ENCODE measurements around the gene INPP5A.
"Not testable (repeated sequence)": the region's sequence is repeated elsewhere in the genome, so short reads cannot be mapped to it uniquely, and the experiment has no call there.

Gene INPP5A

GRCh38 chr10:132679640-132680039, 142.1 kb downstream of the INPP5A start (continued):
- TF ChIP-seq TOX (CRISPR knock-in tag; IDR thresholded peaks at IDR 0.05; ENCODE audit: borderline replicate concordance) (no peak), ZNF8 (CRISPR knock-in tag; IDR thresholded peaks at IDR 0.05) (no peak), ZNF70 (CRISPR knock-in tag; IDR thresholded peaks at IDR 0.05) (no peak), TCF4 (CRISPR knock-in tag; IDR thresholded peaks at IDR 0.05; ENCODE audit: borderline replicate concordance) (no peak), ESRRG (CRISPR knock-in tag; IDR thresholded peaks at IDR 0.05) (no peak), RARB (CRISPR knock-in tag; IDR thresholded peaks at IDR 0.05) (no peak), SNAI2 (CRISPR knock-in tag; IDR thresholded peaks at IDR 0.05) (no peak), ISL1 (CRISPR knock-in tag; IDR thresholded peaks at IDR 0.05) (no peak), POU6F1 (CRISPR knock-in tag; IDR thresholded peaks at IDR 0.05; ENCODE audit: borderline replicate concordance, low read depth) (no peak)

GRCh38 chr10:132680741-132681140, 143.2 kb downstream of the INPP5A start:
- not testable (repeated sequence) for ATAC-seq

GRCh38 chr10:132681858-132682755, 144.5 kb downstream of the INPP5A start:
- no peak for TF ChIP-seq CSRNP3 (CRISPR knock-in tag; IDR thresholded peaks at IDR 0.05)
- TF ChIP-seq POU6F1 (CRISPR knock-in tag; IDR thresholded peaks at IDR 0.05; ENCODE audit: borderline replicate concordance, low read depth): no peak
- TF ChIP-seq ARNTL (CRISPR knock-in tag; IDR thresholded peaks at IDR 0.05; ENCODE audit: borderline replicate concordance, low read depth): no peak
- TF ChIP-seq ZNF70 (CRISPR knock-in tag; IDR thresholded peaks at IDR 0.05): no peak
- TF ChIP-seq ZNF565 (CRISPR knock-in tag; conservative IDR thresholded peaks at IDR 0.05; ENCODE audit: low read depth): no peak
- no peak for TF ChIP-seq ZNF8 (CRISPR knock-in tag; IDR thresholded peaks at IDR 0.05)
- TF ChIP-seq ZC3H10 (CRISPR knock-in tag; IDR thresholded peaks at IDR 0.05): no peak

GRCh38 chr10:132684164-132684891, 146.7 kb downstream of the INPP5A start:
- no peak for ATAC-seq
- no peak for TF ChIP-seq RARB (CRISPR knock-in tag; IDR thresholded peaks at IDR 0.05)
- no peak for TF ChIP-seq TOX (CRISPR knock-in tag; IDR thresholded peaks at IDR 0.05; ENCODE audit: borderline replicate concordance)
- TF ChIP-seq ZFP30 (CRISPR knock-in tag; IDR thresholded peaks at IDR 0.05): no peak
- no peak for TF ChIP-seq ZNF565 (CRISPR knock-in tag; conservative IDR thresholded peaks at IDR 0.05; ENCODE audit: low read depth)
- no peak for TF ChIP-seq CREB5 (CRISPR knock-in tag; IDR thresholded peaks at IDR 0.05; ENCODE audit: low read depth)
- no peak for TF ChIP-seq POU6F1 (CRISPR knock-in tag; IDR thresholded peaks at IDR 0.05; ENCODE audit: borderline replicate concordance, low read depth)
- TF ChIP-seq ISL1 (CRISPR knock-in tag; IDR thresholded peaks at IDR 0.05): no peak
- TF ChIP-seq ARNTL (CRISPR knock-in tag; IDR thresholded peaks at IDR 0.05; ENCODE audit: borderline replicate concordance, low read depth): no peak
- TF ChIP-seq GLIS3 (CRISPR knock-in tag; IDR thresholded peaks at IDR 0.05): no peak
- TF ChIP-seq TCF4 (CRISPR knock-in tag; IDR thresholded peaks at IDR 0.05; ENCODE audit: borderline replicate concordance): no peak
- TF ChIP-seq ZFP3 (CRISPR knock-in tag; IDR thresholded peaks at IDR 0.05): no peak
- TF ChIP-seq CSDC2 (CRISPR knock-in tag; IDR thresholded peaks at IDR 0.05): no peak
- TF ChIP-seq PATZ1 (CRISPR knock-in tag; IDR thresholded peaks at IDR 0.05; ENCODE audit: borderline replicate concordance): no peak
- TF ChIP-seq ESRRG (CRISPR knock-in tag; IDR thresholded peaks at IDR 0.05): no peak
- no peak for TF ChIP-seq ZNF8 (CRISPR knock-in tag; IDR thresholded peaks at IDR 0.05)
- TF ChIP-seq TSHZ2 (CRISPR knock-in tag; IDR thresholded peaks at IDR 0.05): no peak
- TF ChIP-seq ZC3H10 (CRISPR knock-in tag; IDR thresholded peaks at IDR 0.05): no peak

More at GRCh38 chr10:132681858-132682755, 144.5 kb downstream of the INPP5A start:
- ATAC-seq: no peak

Measured in SK-N-SH treated with all-trans-retinoic acid at 6 μM for 48 hours (cell line).